Effector memory CD8-positive, alpha-beta T cell (primary cell): ENCODE data around the gene CD300C.

Experiments used
- ATAC-seq: fragments of 150-1000 bp; cut with Tn5 transposase; replicated peaks from 2 replicates; pipeline ENCODE4 v1.10.0; 2021; ENCODE audit warnings: mild to moderate bottlenecking, moderate library complexity
- DNase-seq, 3 experiments: peaks; one replicate each; pipeline ENCODE4 v3.0.0; 2021
- H3K27ac Mint-ChIP-seq, 2 donors: one replicate each; pipeline ENCODE4 v1.8.0; 2022; ENCODE audit warnings: mild to moderate bottlenecking in 2 of 2, mixed read lengths in 2 of 2, moderate library complexity in 2 of 2
- H3K27me3 Mint-ChIP-seq, 2 donors: one replicate each; pipeline ENCODE4 v1.8.0; 2022; ENCODE audit warnings: mixed read lengths in 2 of 2
- H3K36me3 Mint-ChIP-seq: one replicate; pipeline ENCODE4 v1.8.0; 2022; ENCODE audit warnings: mild to moderate bottlenecking, moderate library complexity, mixed read lengths; ENCODE audit not compliant: insufficient read depth
- H3K4me1 Mint-ChIP-seq, 2 donors: one replicate each; pipeline ENCODE4 v1.8.0; 2022; ENCODE audit warnings: low read depth in 2 of 2, mixed read lengths in 2 of 2
- H3K4me3 Mint-ChIP-seq, 2 donors: one replicate each; pipeline ENCODE4 v1.8.0; 2022; ENCODE audit warnings: mild to moderate bottlenecking in 2 of 2, mixed read lengths in 2 of 2, moderate library complexity in 2 of 2
- H3K9me3 Mint-ChIP-seq, 2 donors: one replicate each; pipeline ENCODE4 v1.8.0; 2022; ENCODE audit warnings: mixed read lengths in 2 of 2

CD300C gene

DNA sequence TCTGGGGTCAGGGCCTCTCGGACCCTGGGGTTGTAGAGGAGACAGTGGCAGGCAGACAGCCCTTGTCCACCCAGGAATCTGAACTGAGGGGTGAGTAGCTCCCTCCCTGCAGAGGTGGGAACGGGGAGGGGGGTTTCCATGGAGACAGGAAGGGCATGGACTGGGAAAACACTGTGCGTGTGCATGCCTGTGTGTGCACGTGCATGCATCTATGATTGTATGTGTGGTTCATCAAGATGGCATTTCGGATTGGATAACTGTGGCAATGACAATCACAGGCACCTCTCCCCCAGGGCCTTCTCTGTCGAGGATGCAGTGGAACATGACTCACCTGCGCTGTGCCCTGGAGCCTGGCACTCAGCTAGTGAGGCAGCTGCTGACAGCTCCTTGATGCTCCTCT lies 6.1 kb upstream of the CD300C start:
- peaks cover 4% of the 10 kb centered on the region for H3K36me3 Mint-ChIP-seq
- no peaks in the 10 kb centered on the region for H3K9me3 Mint-ChIP-seq
- H3K27ac Mint-ChIP-seq: no peak overlapping the region
- peaks cover 8% of the 10 kb centered on the region in 2 donors for H3K4me1 Mint-ChIP-seq
- peaks cover 14 to 57% of the 10 kb centered on the region in 2 donors for H3K27me3 Mint-ChIP-seq
- no peak for ATAC-seq
- no peak overlapping the region for H3K4me3 Mint-ChIP-seq
- DNase-seq: no peak

GRCh38 chr17:74550602-74551001 lies 4.7 kb upstream of the CD300C start:
- Mint-ChIP-seq H3K27me3 (peaks cover 14 to 50% of the 10 kb centered on the region in 2 donors), H3K4me3 (no peak overlapping the region), H3K9me3 (no peaks in the 10 kb centered on the region), H3K4me1 (peaks cover 8 to 10% of the 10 kb centered on the region in 2 donors), H3K27ac (no peak overlapping the region), H3K36me3 (peaks cover 4% of the 10 kb centered on the region)
- DNase-seq (no peak), ATAC-seq (no peak)

DNA sequence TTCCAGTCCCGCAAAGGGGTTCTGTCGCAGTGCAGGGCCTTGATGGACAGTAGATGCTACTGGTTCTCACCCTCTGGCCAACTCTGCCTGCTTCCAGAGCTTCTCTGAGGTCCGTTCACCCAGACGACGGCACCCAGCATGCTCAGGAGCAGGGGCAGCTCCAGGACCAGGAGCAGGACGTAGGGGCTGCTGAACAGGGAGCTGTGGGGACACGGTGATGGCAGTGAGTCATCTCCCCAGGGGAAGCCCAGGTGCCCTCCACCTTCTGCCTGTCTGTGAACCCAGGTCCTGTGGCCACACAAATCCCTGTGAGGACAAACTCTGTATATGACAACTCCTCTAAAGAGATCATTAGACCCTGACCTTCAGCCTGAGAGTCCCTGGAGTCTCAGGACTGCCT lies 3.4 kb upstream of the CD300C start:
- Mint-ChIP-seq H3K27ac (no peak overlapping the region), H3K4me3 (no peak overlapping the region), H3K4me1 (peaks cover 8 to 10% of the 10 kb centered on the region in 2 donors), H3K27me3 (peaks cover 14 to 50% of the 10 kb centered on the region in 2 donors), H3K9me3 (no peaks in the 10 kb centered on the region), H3K36me3 (peaks cover 4% of the 10 kb centered on the region)
- ATAC-seq: no peak
- no peak for DNase-seq

DNA sequence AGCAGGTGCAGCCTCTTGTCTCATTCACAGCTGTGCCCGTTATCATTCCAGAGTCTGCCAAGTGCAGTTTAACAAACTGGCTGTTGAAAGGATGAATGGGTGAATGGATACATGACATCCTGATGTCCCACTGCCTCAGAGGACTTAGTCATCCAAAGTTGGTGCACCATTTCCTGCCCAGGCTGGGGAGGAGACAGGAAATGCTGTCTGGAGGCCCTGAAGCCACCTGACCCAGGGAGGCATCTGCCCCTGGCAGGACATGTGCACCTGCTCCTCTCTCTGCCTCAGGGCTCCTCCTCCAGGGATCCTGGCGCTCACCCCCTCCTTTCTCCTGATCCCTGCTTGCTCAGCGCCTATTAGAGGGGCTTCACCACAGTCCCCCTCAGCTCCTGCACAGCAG lies 1.8 kb upstream of the CD300C start:
- DNase-seq (no peak), ATAC-seq (no peak)
- Mint-ChIP-seq H3K4me1 (peaks cover 11 to 13% of the 10 kb centered on the region in 2 donors), H3K4me3 (no peak overlapping the region), H3K36me3 (peaks cover 4% of the 10 kb centered on the region), H3K27ac (peak overlapping the region; percentile 29 to 56), H3K9me3 (no peaks in the 10 kb centered on the region), H3K27me3 (peaks cover 14 to 57% of the 10 kb centered on the region in 2 donors)

- peaks cover 19 to 57% of the 10 kb centered on the region in 2 donors for H3K27me3 Mint-ChIP-seq
- H3K4me3 Mint-ChIP-seq: no peak overlapping the region
- H3K9me3 Mint-ChIP-seq: no peaks in the 10 kb centered on the region
- DNase-seq: no peak
- H3K27ac Mint-ChIP-seq: peak overlapping the region; percentile 29 to 56
- ATAC-seq: no peak
- peaks cover 1% of the 10 kb centered on the region for H3K36me3 Mint-ChIP-seq
- H3K4me1 Mint-ChIP-seq: peaks cover 11 to 13% of the 10 kb centered on the region in 2 donors
Observed at GRCh38 chr17:74547264-74547663, 1.3 kb upstream of the CD300C start.

- ATAC-seq: no peak
- Mint-ChIP-seq H3K9me3 (no peaks in the 10 kb centered on the region), H3K4me3 (no peak overlapping the region), H3K27ac (peak overlapping the region in 1 of 2 donors; percentile 54), H3K27me3 (peaks cover 19 to 56% of the 10 kb centered on the region in 2 donors), H3K36me3 (no peaks in the 10 kb centered on the region), H3K4me1 (peaks cover 11 to 13% of the 10 kb centered on the region in 2 donors)
- DNase-seq: no peak
Observed at GRCh38 chr17:74546586-74546985, 671 bp upstream of the CD300C start.

GRCh38 chr17:74544991-74545842 lies 698 bp downstream of the CD300C start:
- peaks cover 11 to 13% of the 10 kb centered on the region in 2 donors for H3K4me1 Mint-ChIP-seq
- peaks cover 18 to 55% of the 10 kb centered on the region in 2 donors for H3K27me3 Mint-ChIP-seq
- H3K27ac Mint-ChIP-seq: no peak overlapping the region

DNA sequence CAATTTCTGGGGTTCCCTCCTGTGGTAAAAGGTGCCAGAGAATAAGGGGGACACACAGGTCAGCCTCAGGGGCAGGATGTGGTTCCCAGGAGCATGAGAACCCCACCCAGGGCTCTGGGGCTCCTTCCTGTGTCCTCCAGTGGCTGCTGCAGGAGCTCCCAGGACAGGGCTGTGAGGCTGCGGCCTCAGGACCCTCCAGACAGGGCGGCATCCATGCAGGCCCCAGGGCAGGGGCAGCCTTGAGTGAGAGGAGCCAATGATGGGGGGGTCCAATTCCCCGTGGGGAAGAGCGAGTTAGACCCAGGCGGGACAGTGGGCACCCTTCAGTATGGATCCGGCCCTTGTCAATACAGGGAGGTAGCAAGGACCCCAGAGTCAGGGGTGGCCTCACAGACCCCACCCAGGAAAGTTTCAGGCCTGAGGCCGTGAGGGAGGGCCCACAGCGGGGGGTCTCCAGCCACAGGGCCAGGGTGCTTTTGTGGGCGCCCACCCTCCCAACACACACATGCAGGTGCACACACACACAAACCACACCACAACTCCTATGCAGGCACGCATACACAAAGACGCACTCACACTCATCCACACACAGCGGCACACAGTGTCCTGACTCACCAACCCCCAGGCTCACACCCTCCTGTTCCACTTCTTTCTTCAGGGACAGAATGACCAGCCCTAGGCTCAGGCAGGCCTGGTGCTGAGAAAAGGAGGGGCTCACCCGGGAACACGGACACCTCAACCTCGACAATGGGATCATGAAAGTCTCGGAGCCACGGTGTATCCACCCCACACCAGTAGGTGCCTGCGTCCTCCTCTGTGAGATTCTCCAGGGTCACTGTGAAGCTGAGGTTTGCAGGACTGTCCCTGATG lies 1.8 kb downstream of the CD300C start:
- no peak overlapping the region for H3K27ac Mint-ChIP-seq
- peaks cover 29 to 55% of the 10 kb centered on the region in 2 donors for H3K27me3 Mint-ChIP-seq
- no peaks in the 10 kb centered on the region for H3K9me3 Mint-ChIP-seq
- H3K4me3 Mint-ChIP-seq: no peak overlapping the region
- no peak for ATAC-seq
- peaks cover 11 to 13% of the 10 kb centered on the region in 2 donors for H3K4me1 Mint-ChIP-seq
- H3K36me3 Mint-ChIP-seq: no peaks in the 10 kb centered on the region
- DNase-seq: no peak

More at GRCh38 chr17:74544991-74545842, 698 bp downstream of the CD300C start:
- Mint-ChIP-seq H3K4me3 (no peak overlapping the region), H3K9me3 (no peaks in the 10 kb centered on the region), H3K36me3 (no peaks in the 10 kb centered on the region)
- DNase-seq: no peak
- ATAC-seq: no peak

GRCh38 chr17:74543406-74543805 lies 2.5 kb downstream of the CD300C start:
- ATAC-seq: no peak
- Mint-ChIP-seq H3K9me3 (no peaks in the 10 kb centered on the region), H3K4me1 (peaks cover 11 to 13% of the 10 kb centered on the region in 2 donors), H3K27ac (peak overlapping the region in 1 of 2 donors; percentile 14), H3K4me3 (no peak overlapping the region), H3K36me3 (no peaks in the 10 kb centered on the region), H3K27me3 (peaks cover 26 to 53% of the 10 kb centered on the region in 2 donors)
- no peak for DNase-seq

GRCh38 chr17:74542727-74543383 lies 3.1 kb downstream of the CD300C start:
- ATAC-seq (no peak), DNase-seq (no peak)
- H3K27ac Mint-ChIP-seq: peak overlapping the region in 1 of 2 donors; percentile 14
- peaks cover 26 to 48% of the 10 kb centered on the region in 2 donors for H3K27me3 Mint-ChIP-seq
- peaks cover 7% of the 10 kb centered on the region in 2 donors for H3K4me1 Mint-ChIP-seq
- H3K36me3 Mint-ChIP-seq: no peaks in the 10 kb centered on the region
- no peak overlapping the region for H3K4me3 Mint-ChIP-seq
- no peaks in the 10 kb centered on the region for H3K9me3 Mint-ChIP-seq

GRCh38 chr17:74542166-74542565 lies 3.7 kb downstream of the CD300C start:
- DNase-seq: no peak
- no peak for ATAC-seq
- Mint-ChIP-seq H3K27me3 (peaks cover 27 to 50% of the 10 kb centered on the region in 2 donors), H3K4me3 (no peak overlapping the region), H3K9me3 (no peaks in the 10 kb centered on the region), H3K4me1 (peaks cover 3 to 4% of the 10 kb centered on the region in 2 donors), H3K36me3 (no peaks in the 10 kb centered on the region), H3K27ac (no peak overlapping the region)

GRCh38 chr17:74541176-74542111 lies 4.5 kb downstream of the CD300C start:
- H3K9me3 Mint-ChIP-seq: no peaks in the 10 kb centered on the region
- no peak for ATAC-seq
- H3K27me3 Mint-ChIP-seq: peaks cover 35 to 58% of the 10 kb centered on the region in 2 donors
- peaks cover 3 to 4% of the 10 kb centered on the region in 2 donors for H3K4me1 Mint-ChIP-seq
- DNase-seq: no peak
- no peak overlapping the region for H3K27ac Mint-ChIP-seq
- no peak overlapping the region for H3K4me3 Mint-ChIP-seq
- no peaks in the 10 kb centered on the region for H3K36me3 Mint-ChIP-seq
